GM18867 (cell line): ENCODE data around the gene CD164.

Experiments used
- ATAC-seq: cut with Tn5 transposase; IDR thresholded peaks from one replicate; pipeline ENCODE4 v1.9.1; 2021; ENCODE audit warnings: mild to moderate bottlenecking, moderate library complexity; ENCODE audit not compliant: unreplicated experiment

CD164 gene

DNA sequence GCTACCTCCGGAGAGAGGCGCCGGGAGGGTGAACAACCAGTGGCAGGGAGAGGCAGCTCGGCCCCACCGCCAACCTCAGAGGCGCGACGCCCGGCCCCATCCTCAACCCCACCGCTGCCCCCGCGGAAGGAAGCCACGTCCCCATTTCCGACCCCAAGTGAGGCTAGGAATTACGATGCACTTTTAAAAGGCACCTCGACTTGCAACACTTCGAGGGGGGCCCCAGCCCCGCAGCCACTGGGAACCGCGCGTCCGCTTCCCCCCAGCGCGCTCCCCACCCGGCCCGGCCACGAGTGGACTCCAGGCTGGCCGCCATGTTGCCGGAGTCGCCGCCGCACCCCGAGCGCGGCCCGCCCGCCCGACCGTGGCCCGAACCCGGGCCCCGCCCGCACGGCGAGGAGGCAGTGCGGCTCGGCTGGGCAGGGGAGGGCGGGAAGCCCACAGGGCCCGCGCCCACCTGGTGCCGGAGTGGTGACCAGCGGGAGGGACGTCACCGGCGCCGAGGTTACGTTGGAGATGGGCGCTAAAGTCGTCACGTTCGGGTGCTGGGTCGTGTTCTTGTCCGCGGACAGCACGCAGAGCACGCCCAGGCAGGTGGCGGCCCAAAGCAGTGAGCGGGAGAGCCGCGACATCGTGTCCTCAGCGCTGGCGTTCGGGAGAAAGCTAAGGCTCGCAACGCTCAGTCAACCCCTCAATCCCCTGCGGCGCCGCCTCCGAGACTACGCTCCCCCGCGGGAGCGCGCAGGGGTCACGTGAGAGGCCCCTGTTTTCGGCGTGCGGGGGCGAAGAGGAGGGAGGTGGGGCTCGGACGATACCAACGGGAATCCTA is at the start of gene CD164:
Gene CD164, minus strand, starts transcription at position 721 of the 829 bp plus-strand sequence. Its CDS starts 89 bp downstream, at position 632.
- peak; percentile 52 for ATAC-seq

DNA sequence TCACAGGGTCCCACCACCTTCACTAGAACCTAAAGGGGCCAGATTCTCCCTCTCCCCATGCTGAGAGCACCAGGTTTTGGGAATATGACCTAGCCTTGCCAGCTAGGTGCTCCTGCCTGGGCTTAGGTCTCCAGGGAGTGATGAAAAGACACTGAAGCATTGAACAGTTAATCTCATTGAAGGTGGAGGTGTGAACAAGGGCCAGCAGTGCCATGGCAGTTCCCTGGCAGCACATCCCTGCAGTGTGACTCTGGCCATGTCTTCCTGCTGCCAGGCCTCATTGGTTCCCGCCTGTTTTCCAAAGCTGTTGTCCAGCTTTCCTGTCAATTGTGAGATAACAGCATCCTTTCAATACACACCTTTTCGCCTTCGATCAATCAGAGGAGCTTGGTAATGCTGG is 47.2 kb upstream of the CD164 start:
- no peak for ATAC-seq

DNA sequence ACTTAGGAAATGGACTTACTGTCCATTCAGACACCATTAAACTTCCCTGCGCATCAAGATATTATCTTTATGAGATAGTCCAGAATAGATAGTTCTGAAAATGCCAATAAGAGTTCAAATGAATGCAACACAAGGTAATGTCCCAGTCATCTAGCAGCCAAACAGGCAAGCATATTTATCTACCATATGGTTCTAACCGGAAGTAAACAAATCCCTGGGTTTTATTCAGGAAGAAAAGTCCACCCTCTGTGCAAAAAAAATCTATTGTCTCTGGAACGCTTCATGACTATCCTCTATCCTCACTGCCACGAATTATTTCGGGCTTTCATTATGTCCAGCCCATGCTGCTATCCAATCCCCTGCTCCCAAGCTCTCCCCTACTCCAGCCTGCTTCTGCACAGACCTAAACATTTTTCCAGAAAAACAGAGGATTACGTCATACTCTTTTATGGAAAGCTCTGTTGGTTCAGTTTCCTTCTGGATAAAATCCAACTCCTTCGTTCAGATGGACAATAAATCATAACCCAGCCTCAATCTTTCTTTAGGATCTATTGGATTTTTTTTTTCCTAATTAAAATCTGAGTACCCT is 46.7 kb upstream of the CD164 start:
- ATAC-seq, result no peak

DNA sequence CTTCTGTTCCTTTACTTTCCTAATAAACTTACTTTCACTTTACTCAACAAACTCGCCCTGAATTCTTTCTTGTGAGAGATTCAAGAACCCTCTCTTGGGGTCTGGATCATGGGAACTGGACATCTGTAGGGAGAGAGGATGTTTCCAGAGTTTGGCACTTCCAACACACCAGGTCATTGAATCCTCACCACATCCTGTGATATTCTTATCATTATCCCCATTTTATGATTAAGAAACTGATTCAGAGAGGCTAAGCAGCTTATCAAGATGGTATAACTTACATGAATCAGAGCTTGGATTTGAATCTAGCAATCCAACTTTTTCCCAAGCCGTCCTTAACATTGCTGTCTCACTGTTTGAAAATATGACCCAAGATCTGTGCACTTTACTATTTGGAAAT is 42.7 kb upstream of the CD164 start:
- no peak for ATAC-seq

- ATAC-seq, result no peak
Measured at GRCh38 chr6:109421184-109421583, 38.9 kb upstream of the CD164 start.

GRCh38 chr6:109420751-109421150 is 38.5 kb upstream of the CD164 start:
- no peak for ATAC-seq

DNA sequence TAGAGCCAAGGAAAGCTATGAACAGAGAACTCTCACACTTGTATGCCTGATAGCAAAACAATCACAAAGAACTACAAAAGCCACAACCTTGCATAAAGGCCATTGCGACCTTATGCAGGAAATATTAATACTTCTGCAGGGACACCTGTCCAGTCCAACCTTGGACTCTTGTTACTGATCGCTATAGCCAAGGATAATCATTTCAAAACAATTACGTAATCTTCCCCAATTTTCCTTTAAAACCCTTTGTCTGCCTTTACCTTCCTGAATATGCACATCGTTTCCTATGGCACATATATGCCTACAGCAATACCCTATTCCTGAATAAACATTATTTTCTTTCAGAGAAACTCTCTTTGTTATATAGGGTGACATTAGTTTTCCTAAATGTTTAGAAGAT is 35.4 kb upstream of the CD164 start:
- ATAC-seq, result no peak

DNA sequence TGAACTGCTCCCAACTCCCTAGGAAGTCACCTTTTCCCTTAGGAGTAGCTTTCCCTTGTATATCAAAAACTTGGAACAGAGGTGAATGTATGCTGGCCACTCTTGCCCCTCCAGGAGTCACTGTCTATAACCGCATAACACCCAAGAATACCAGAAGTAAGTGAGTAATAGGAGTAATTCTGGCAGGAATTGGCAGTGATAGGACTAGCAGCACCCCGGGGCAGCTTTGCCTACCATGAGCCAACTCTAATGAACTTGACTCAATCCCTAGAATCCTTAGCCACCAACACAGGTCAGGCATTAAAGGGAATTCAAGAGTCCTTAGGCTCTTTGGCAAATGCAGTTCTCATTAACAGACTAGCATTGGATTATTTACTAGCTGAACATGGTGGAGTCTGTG is 28.8 kb upstream of the CD164 start:
- ATAC-seq, result no peak

- ATAC-seq, result no peak
Measured at GRCh38 chr6:109406196-109406595, 23.9 kb upstream of the CD164 start.

DNA sequence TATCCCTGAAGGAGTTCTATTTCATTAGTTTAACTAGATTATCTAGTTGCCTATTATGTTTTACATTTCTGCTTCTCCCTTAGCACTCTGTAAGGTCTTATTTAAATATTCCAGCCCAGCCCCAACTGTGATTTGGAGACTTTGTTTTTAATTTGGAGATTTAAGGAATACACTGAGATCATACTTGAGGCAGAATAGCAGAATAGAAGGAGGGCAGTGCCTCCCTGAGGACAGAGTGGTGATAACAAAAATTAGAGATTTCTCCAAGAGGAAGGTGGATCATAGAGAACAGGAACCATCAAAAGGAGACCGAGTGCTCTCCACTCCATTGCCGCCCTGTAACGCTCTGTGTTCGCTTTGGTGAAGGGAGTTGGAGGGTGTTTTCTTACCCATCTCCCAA is 14.8 kb upstream of the CD164 start:
- no peak for ATAC-seq

DNA sequence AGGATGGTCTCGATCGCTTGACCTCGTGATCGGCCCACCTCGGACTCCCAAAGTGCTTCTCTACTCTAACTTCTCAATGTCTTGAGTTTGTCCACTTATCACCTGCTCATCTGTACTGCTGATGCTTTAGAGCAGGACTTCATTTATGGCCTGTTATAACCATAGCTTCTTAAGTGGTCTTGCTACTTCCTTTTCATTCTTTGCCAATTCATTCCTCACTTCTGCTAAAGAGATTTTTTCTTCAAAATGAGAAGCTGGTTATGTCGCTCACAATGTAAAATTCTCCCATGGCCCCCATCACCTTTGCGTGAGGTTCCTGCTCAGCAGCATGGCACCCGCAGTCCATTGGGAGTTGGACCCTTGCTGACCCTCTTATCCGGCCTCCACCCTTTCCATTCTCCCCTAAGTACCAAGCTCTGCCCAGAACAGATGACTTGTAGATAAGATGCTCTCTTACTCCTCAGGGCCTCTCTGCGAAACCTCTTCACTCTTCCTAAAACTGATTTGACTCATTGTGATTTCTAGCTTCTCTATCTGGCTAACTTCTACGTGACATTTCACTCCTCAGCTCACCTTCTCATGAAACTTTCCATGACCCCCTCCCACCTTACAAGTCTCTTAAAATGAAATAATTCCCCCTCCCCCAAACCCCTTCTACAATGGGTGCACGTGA is 13.9 kb upstream of the CD164 start:
- ATAC-seq, result no peak

DNA sequence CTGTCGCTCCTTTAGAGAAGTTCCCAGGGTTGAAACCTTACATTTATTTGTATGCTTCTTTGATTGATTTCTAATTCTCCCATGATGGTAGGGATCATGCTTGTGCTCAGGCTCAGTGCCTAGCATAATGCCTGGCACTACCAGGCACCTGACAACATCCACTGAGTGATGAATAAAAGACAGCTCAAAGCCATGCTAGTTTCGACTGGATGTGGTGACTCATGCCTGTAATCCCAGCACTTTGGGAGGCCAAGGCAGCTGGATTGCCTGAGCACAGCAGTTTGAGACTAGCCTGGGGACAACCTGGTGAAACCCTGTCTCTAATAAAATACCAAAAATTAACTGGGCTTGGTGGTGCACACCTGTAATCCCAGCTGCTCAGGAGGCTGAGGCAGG is 11.6 kb upstream of the CD164 start:
- ATAC-seq, result no peak

- no peak for ATAC-seq
Measured at GRCh38 chr6:109393157-109393885, 11.1 kb upstream of the CD164 start.

GRCh38 chr6:109389650-109390274 is 7.5 kb upstream of the CD164 start:
- ATAC-seq, result no peak

DNA sequence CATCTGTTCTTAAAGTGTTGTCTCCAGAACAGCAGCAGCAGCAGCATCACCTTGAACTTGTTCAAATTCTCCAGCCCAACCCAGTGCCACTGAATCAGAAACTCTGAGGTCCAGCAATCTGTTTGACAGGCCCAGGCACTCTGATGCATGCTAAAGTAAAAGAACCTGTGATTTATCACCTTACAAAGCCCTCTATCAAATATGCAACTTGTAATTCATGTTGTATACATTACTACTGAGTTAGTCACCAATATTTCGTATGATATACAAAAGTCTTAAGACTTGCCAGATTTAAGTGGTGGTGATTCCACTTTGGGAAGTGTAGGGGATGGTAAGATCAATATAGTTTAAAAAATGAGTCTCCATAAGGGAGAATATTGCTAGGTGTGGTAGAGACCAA is 6.0 kb upstream of the CD164 start:
- ATAC-seq, result no peak

- no peak for ATAC-seq
Measured at GRCh38 chr6:109383438-109383940, 1.2 kb upstream of the CD164 start.

- ATAC-seq, result peak; percentile 75
Measured at GRCh38 chr6:109382576-109383437, 540 bp upstream of the CD164 start.

DNA sequence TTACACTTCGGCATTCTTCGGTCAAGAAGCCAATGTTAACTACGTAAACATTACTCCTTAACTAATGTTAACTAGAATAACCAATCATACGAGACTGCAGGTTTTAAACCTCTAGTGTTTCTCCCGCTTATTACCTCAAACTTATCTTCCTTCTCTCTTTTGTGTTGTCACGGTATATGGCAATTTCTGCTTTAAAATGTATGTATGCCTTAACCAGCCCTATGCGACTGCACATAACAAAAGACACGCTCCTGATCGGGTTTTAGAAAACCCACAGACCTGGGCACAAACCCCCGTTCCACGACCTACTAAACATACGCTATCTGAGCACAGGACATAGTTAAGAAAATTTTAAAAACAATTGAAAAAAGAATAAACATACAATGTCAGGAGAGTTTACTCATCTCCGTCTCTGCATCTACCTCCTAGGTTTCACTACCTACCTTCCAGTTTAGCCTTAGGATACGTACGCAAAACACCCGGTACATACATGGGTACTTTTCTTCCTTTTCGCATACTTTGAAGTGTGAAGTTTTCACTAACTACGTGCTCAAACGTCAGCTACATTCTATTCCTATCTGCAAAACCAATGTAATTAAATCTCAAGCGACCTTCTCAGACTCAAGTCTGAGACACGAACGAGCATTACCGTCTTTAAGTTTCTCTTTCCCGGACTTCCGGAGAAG is 1.1 kb downstream of the CD164 start:
- ATAC-seq, result no peak

GRCh38 chr6:109379711-109380110 is 2.6 kb downstream of the CD164 start:
- ATAC-seq, result no peak
